Chondrocyte (in vitro differentiated cells): ENCODE measurements around the gene GRM3. TPM values are rescaled to one million over a fixed set of nuclear protein-coding genes. Genes with fewer than 3 reads are reported as not detected.
A peak's percentile ranks its signal among the peaks of the same experiment; 100 is the strongest.

Experiments
- DNase-seq: peaks from one replicate; pipeline ENCODE4 v3.0.0; 2021; ENCODE audit warnings: mixed read lengths, low spot score
- H3K27ac Mint-ChIP-seq: one replicate; pipeline ENCODE4 v1.8.0; 2021; ENCODE audit warnings: mild to moderate bottlenecking, moderate library complexity, mixed read lengths; ENCODE audit not compliant: unreplicated experiment
- H3K27me3 Mint-ChIP-seq: 2 replicates; pipeline ENCODE4 v1.8.0; 2021; ENCODE audit warnings: low read depth, mixed read lengths
- H3K36me3 Mint-ChIP-seq: 2 replicates; pipeline ENCODE4 v1.8.0; 2021; ENCODE audit warnings: low read depth, mixed read lengths
- H3K4me1 Mint-ChIP-seq: 2 replicates; pipeline ENCODE4 v1.8.0; 2021; ENCODE audit warnings: low read depth, mild to moderate bottlenecking, mixed read lengths
- H3K4me3 Mint-ChIP-seq: one replicate; pipeline ENCODE4 v1.8.0; 2021; ENCODE audit warnings: mild to moderate bottlenecking, moderate library complexity, mixed read lengths; ENCODE audit not compliant: unreplicated experiment
- H3K9me3 Mint-ChIP-seq: 2 replicates; pipeline ENCODE4 v1.8.0; 2021; ENCODE audit warnings: low read depth, mixed read lengths
- total RNA-seq: library from RNA; stranded (reverse); gene quantifications from 3 replicates; pipeline ENCODE4 v1.2.1, GENCODE V29; 2021
- TF ChIP-seq, protein P1 (sequence below): fragments of 200-600 bp; sonication (generic); IDR thresholded peaks from 2 replicates; pipeline ENCODE4 v1.5.0; 2021; ENCODE audit warnings: antibody characterized with exemption, mild to moderate bottlenecking, moderate library complexity

Gene GRM3
- total RNA-seq, 1 donor from 2014 or later: not detected

DNA sequence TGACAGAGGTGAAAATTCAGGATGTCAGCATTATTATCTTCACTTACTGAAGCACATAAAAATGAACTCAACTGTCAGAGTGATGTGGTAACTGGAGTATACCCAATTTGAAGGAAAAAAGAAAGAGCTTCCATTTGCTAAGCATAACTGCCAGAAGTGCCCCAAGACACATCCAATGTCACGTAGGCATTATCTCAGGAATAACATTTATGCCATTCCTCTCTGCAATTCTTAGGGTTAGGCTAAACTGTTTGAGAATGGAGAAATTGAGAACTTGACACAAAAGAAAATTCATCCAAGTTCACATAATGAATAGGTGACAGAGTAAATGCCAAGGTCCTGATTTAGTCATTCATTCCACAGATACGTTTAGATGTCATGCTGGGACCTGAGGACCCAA lies 148.6 kb downstream of the GRM3 start:
- DNase-seq: no peak
- Mint-ChIP-seq H3K4me1 (no peaks in the 10 kb centered on the region), H3K36me3 (peaks cover 1% of the 10 kb centered on the region), H3K27ac (no peak overlapping the region), H3K27me3 (peaks cover 7% of the 10 kb centered on the region), H3K4me3 (no peak overlapping the region), H3K9me3 (peaks cover 7% of the 10 kb centered on the region)
- TF ChIP-seq, protein P1, sequence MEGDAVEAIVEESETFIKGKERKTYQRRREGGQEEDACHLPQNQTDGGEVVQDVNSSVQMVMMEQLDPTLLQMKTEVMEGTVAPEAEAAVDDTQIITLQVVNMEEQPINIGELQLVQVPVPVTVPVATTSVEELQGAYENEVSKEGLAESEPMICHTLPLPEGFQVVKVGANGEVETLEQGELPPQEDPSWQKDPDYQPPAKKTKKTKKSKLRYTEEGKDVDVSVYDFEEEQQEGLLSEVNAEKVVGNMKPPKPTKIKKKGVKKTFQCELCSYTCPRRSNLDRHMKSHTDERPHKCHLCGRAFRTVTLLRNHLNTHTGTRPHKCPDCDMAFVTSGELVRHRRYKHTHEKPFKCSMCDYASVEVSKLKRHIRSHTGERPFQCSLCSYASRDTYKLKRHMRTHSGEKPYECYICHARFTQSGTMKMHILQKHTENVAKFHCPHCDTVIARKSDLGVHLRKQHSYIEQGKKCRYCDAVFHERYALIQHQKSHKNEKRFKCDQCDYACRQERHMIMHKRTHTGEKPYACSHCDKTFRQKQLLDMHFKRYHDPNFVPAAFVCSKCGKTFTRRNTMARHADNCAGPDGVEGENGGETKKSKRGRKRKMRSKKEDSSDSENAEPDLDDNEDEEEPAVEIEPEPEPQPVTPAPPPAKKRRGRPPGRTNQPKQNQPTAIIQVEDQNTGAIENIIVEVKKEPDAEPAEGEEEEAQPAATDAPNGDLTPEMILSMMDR: no peak

DNA sequence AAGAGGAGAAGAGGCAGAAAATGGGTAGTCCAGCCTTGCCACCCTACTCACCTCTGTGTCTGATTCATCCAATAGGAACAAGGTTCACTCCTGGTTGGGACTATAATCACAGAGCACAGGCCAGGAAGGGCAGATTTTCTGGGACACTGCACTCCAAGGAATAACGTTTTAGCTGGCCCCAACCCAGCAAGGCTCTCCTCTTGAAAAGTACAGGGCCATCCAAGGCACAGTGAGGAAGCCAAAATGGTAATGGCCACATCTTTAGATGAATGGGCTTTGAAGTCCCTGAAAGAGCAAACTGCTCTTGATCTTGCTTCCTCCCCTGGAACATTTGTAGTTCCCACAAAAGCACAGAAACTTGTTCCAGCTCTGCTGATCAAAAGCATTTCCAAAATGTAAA lies 149.4 kb downstream of the GRM3 start:
- Mint-ChIP-seq H3K4me3 (no peak overlapping the region), H3K9me3 (peaks cover 10% of the 10 kb centered on the region), H3K4me1 (no peaks in the 10 kb centered on the region), H3K27ac (no peak overlapping the region), H3K27me3 (peaks cover 7% of the 10 kb centered on the region), H3K36me3 (peaks cover 4% of the 10 kb centered on the region)
- no peak for DNase-seq
- TF ChIP-seq, protein P1: no peak

DNA sequence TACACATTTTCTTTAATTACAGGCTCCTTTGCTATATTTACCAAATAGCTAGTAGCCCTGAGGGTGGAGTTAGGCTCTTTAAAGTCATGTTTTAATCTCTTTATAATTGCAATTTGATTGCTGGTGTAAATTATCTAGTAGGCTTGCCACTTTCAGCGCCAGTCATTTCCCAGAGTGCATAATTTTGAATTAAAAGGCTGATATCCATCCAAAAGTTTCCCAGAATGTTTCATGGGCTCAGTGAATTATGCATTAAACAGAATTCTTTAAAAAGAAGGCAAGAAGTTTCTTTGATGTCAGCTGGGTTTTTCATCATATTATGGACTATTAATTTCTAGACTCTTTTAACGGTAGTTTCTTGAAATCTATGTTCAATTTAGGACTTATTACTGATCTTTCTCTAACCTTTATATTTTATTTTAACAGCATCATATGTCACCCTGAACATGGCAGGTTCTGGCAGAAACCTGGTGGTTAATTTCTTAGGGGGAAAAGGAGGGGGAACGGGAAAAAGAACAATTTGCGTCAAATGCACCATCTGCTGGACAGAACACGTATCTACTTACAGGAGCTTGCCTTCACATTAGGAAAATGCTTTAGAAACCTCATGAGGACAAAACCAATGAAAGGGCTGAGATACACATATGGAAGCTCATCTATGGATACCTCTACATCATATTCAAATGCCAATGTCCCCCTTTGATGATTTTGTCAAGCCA lies 171.1 kb downstream of the GRM3 start:
- no peak overlapping the region for H3K27ac Mint-ChIP-seq
- no peaks in the 10 kb centered on the region for H3K36me3 Mint-ChIP-seq
- no peaks in the 10 kb centered on the region for H3K4me1 Mint-ChIP-seq
- no peak for DNase-seq
- no peak overlapping the region for H3K4me3 Mint-ChIP-seq
- TF ChIP-seq, protein P1: peak; percentile 79
- H3K9me3 Mint-ChIP-seq: no peaks in the 10 kb centered on the region
- H3K27me3 Mint-ChIP-seq: peaks cover 7% of the 10 kb centered on the region

GRCh38 chr7:86815556-86815955 lies 171.8 kb downstream of the GRM3 start:
- no peak overlapping the region for H3K4me3 Mint-ChIP-seq
- no peaks in the 10 kb centered on the region for H3K4me1 Mint-ChIP-seq
- TF ChIP-seq, protein P1: no peak
- no peak for DNase-seq
- H3K36me3 Mint-ChIP-seq: no peaks in the 10 kb centered on the region
- no peak overlapping the region for H3K27ac Mint-ChIP-seq
- H3K9me3 Mint-ChIP-seq: no peaks in the 10 kb centered on the region
- peaks cover 7% of the 10 kb centered on the region for H3K27me3 Mint-ChIP-seq

GRCh38 chr7:86818903-86819302 lies 175.2 kb downstream of the GRM3 start:
- no peaks in the 10 kb centered on the region for H3K36me3 Mint-ChIP-seq
- no peaks in the 10 kb centered on the region for H3K9me3 Mint-ChIP-seq
- no peaks in the 10 kb centered on the region for H3K4me1 Mint-ChIP-seq
- peaks cover 5% of the 10 kb centered on the region for H3K27me3 Mint-ChIP-seq
- H3K27ac Mint-ChIP-seq: no peak overlapping the region
- H3K4me3 Mint-ChIP-seq: no peak overlapping the region
- TF ChIP-seq, protein P1: no peak
- no peak for DNase-seq
